SU-DHL-6 (cell line): ENCODE measurements around the gene EP300.

ENCODE experiments used
- CTCF ChIP-seq: fragments of 200-600 bp; sonication (generic); IDR thresholded peaks from one replicate; pipeline ENCODE4 v1.5.1; 2017; ENCODE audit warnings: antibody characterized with exemption, mild to moderate bottlenecking, low read length, moderate library complexity; ENCODE audit not compliant: insufficient read depth, poor library complexity, severe bottlenecking
- EZH2phosphoT487 ChIP-seq: fragments of 200-600 bp; sonication (generic), shearing (Covaris generic); conservative IDR thresholded peaks from 2 replicates; pipeline ENCODE4 v1.6.1; 2018; ENCODE audit warnings: mild to moderate bottlenecking, antibody characterized with exemption, low read length, moderate library complexity, mixed read lengths

DNA sequence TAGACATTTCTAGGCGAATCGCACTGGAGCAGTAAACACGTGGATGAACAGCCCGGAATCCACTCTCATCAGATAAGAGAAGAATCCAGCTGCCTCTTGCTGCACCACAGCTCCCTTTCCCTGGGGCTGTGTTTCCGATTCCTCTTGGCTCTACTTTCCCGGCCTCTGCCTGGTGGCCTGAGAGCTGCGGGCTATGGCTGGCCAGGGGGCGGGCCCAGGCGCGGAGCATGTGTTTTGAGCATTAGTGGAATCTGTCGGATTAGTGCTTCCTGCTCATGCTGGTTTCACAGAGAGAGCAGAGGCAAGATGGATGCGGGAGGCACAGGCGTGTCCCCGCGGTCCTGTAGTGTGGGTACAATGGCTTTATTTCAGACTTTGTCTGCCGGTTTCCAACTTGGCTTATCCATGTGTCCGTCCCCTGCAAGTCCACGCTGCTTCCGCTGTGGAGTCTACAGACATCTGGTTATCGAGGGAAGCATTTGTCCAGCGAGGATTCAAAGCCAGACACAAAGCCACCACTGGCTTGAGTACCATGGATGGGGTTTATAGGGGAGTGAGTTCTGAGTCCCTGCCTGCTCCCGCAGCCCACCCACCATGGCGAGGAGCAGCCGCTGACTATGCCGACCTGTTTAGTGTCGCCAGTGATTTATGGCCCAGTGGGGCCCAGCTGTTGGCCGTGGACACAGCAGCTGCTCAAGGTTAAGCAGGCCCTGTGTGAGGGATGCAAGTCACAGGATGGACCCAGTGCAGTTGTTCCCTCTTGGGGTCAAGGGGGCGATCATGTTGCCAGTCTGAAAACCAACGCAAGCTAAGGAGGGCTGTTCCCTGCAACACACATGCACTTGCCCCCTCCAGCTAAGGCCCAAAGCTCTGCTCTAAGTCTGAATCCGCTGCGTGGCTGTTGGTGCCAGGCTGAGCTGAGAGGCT, 43.3 kb upstream of the EP300 start:
- TF ChIP-seq EZH2phosphoT487 (no peak), CTCF (no peak)
